Central memory CD4-positive, alpha-beta T cell (primary cell): ENCODE data around the gene GLIS2.
A peak's percentile ranks its signal among the peaks of the same experiment; 100 is the strongest.
"Not testable (repeated sequence)": the region's sequence is repeated elsewhere in the genome, so short reads cannot be mapped to it uniquely, and the experiment has no call there.

Experiments
- DNase-seq: peaks from one replicate; pipeline ENCODE4 v3.0.0; 2022

GLIS2 gene

DNA sequence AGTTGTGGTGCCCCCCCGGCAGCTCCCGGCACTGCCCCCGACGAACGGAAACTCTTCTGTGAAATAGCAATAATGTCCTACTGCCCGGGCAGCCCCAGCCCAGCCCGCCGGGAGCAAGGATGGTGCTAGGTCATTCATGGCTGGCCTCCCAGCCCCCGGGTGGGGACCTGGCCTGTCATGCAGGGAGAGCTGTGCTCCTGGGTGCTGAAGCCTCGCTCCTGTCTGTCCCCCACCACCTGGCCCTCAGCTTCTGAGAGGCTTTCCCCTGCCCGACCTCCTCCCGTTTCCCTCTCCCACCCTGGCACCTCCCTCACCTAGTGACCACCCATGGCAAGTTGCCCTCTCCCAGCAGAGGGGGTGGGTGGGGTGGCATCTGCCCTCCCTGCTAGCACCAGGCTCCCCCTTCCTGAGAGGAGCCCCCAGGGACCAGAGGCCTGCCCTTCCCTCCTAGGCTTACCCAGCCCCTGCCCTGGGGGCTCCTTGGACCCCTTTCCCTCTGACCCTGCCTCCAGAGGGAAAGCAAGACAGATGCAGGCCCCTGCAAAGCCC lies 21.7 kb downstream of the GLIS2 start:
- DNase-seq = no peak

GRCh38 chr16:4338125-4338582 lies 22.3 kb downstream of the GLIS2 start:
- no peak for DNase-seq

- DNase-seq = no peak
These were observed 22.9 kb downstream of the GLIS2 start for GRCh38 chr16:4338712-4339299.

DNA sequence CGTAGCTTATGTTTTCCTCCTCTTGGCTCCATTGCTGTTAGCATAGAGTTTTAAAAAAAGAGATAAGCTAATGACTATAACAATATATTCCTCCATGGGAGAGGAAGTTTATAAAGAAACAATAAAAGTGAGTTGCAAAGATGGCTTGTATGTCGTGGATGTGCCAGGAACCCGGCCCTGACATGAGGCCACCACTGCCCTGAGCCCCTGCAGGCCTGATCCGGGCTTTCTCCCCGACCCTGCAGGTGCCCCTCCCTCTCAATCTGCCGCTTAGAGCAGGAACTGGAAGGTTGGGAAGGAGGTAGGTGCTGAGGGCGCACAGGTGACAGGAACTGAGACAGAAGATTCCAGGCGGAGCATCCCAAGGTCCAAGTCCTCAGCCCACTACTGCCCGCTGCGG lies 23.6 kb downstream of the GLIS2 start:
- DNase-seq = no peak

GRCh38 chr16:4339909-4340308 lies 24.0 kb downstream of the GLIS2 start:
- no peak for DNase-seq

- no peak for DNase-seq
These were observed 24.6 kb downstream of the GLIS2 start for GRCh38 chr16:4340443-4340842.

DNA sequence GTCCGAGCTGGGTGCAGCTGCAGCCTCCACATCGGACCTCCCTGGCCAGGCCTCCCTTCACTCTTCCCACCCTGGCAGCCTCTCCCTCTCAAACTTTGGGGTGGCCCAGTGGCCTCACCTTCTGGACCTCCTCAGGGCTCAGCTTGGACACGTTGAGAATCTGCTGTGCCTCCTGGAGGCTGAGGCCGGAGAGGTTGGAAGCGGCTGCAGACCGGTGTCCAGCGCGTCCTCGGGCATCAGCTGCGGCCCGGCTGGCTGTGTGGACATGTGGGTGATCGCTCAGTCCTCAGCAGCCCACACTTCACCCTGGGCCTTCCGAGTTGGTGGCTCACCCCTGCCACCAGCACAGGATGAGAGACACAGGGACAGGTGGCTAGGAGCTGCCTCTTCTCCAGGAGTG lies 25.4 kb downstream of the GLIS2 start:
- no peak for DNase-seq

- no peak for DNase-seq
These were observed 27.2 kb downstream of the GLIS2 start for GRCh38 chr16:4342866-4343744.

DNA sequence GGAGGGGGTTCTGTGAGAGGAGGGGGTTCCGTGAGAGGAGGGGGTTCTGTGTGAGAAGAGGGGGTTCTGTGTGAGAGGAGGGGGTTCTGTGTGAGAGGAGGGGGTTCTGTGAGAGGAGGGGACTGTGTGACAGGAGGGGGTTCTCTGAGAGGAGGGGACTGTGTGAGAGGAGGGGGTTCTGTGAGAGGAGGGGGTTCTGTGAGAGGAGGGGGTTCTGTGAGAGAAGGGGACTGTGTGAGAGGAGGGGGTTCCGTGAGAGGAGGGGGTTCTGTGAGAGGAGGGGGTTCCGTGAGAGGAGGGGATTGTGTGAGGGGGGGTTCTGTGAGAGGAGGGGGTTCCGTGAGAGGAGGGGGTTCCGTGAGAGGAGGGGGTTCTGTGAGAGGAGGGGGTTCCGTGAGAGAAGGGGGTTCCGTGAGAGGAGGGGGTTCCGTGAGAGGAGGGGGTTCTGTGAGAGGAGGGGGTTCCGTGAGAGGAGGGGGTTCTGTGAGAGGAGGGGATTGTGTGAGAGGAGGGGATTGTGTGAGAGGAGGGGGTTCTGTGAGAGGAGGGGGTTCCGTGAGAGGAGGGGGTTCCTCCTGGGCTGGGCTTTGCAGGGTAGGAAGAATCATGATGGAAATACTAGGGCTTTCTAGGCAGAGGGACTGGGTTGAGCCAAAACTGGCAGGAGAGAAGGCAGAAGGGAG lies 28.6 kb downstream of the GLIS2 start:
- not testable (repeated sequence) for DNase-seq

DNA sequence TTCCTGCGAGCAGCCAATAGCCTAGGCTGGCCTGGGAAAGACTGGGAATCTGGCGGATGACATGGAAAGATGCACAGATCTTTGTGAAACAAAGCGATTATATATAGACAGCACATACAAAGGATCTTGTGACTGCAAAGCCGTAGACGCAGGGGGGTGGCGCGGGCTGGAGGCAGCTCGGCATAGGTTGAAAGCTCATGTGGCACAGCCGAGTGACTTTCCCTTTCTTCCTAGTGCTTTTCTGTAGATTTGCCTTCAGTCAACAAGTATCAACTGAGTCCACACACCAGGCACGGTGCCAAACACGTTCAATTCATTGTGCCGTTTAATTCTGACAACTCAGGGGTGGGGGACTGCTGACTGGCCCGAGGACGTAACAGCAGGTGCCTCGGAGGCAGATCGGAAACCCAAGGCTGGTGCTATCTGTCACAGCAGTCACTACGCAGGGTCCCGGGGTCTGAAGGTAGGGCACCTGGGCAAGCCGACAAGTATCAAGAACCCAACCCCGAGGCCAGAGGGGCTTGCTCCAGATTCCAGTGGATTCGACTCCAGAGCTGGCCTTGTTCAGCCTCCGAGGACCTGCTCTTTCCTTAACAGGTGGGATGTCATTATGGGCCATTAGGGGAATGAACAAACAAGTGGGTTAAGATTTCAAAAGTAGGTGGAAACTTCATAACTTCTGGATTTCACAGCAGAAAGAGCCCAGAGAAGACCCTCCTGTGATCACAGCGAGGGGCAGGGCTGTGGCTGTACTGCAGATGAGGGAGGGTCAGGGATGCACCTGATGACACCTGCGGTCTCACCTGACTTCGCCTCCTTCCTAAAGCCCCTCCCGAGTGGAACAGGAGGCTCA lies 29.3 kb downstream of the GLIS2 start:
- DNase-seq = no peak

- no peak for DNase-seq
These were observed 30.2 kb downstream of the GLIS2 start for GRCh38 chr16:4345836-4346781.

DNA sequence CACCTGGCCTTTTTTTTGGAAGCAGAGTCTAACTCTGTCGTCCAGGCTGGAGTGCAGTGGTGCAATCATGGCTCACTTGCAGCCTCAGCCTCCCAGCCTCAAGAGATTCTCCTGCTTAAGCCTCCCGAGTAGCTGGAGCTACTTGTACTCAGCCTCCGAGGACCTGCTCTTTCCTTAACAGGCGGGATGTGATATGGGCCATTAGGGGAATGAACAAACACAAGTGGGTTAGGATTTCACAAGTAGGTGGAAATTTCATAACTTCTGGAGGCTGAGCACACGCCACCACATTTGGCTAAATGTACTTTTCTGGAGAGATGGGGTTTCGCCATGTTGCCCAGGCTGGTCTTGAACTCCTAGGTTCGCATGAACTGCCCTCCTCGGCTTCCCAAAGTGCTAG lies 31.1 kb downstream of the GLIS2 start:
- DNase-seq = no peak

- DNase-seq = no peak
These were observed 32.1 kb downstream of the GLIS2 start for GRCh38 chr16:4347765-4348509.

DNA sequence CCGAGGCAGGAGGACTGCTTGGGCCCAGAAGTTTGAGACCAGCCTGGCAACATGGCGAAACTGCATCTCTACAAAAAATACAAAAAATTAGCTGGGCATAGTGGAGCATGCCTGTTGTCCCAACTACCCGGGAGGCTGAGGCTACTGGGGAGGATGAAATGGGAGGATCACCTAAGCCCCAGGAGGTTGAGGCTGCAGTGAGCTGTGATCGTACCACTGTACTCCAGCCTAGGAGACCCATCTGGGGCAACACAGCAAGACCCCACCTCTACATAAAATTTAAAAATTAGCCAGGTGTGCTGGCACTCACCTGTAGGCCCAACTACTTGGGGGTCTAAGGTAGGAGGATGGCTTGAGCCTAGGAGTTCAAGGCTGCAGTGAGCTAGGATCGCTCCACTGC lies 33.5 kb downstream of the GLIS2 start:
- DNase-seq = no peak

GRCh38 chr16:4350365-4350786 lies 34.5 kb downstream of the GLIS2 start:
- no peak for DNase-seq

GRCh38 chr16:4350787-4351659 lies 35.2 kb downstream of the GLIS2 start, which contains the start of gene PAM16:
PAM16 (minus strand) TSS chr16:4351321; CDS start chr16:4351234, 87 bp downstream.
- DNase-seq = peak; percentile 97

GRCh38 chr16:4351880-4352279 lies 36.0 kb downstream of the GLIS2 start:
- no peak for DNase-seq

- no peak for DNase-seq
These were observed 37.0 kb downstream of the GLIS2 start for GRCh38 chr16:4352843-4353242.

- DNase-seq = no peak
These were observed 37.8 kb downstream of the GLIS2 start for GRCh38 chr16:4353675-4354074.
